CD14-positive monocyte (primary cell): ENCODE results near the gene PI4KA. TPM values are rescaled to one million over a fixed set of nuclear protein-coding genes. Genes with fewer than 3 reads are reported as not detected.

Source experiments
- DNase-seq, 3 donors: peaks; one replicate each; pipeline ENCODE4 v3.0.0-alpha.2; 2011 to 2022
- H2AFZ ChIP-seq: 2 replicates; pipeline ENCODE4 v1.6.0; 2012; ENCODE audit warnings: mild to moderate bottlenecking, low read depth, low read length, inconsistent platforms; ENCODE audit not compliant: insufficient read depth, poor library complexity, severe bottlenecking
- H3K27ac ChIP-seq, 2 donors: 1 replicate in 1 of 2; 2 replicates in 1 of 2; pipeline ENCODE4 v1.5.1; 2012 to 2013; ENCODE audit warnings: low read length in 2 of 2, control low read depth in 1 of 2, inconsistent platforms in 1 of 2, low read depth in 1 of 2, mild to moderate bottlenecking in 1 of 2
- H3K27me3 ChIP-seq, 2 donors: one replicate each; pipeline versions ENCODE4 v1.6.0 to v1.6.1; 2011 to 2013; ENCODE audit warnings: low read length in 2 of 2; ENCODE audit not compliant: control insufficient read depth in 2 of 2, insufficient read depth in 2 of 2
- H3K36me3 ChIP-seq, 2 donors: replicated peaks in 1 of 2; 1 replicate in 1 of 2; 2 replicates in 1 of 2; pipeline versions ENCODE4 v1.5.1 to v1.6.1; 2012 to 2013; ENCODE audit warnings: low read length in 2 of 2, control low read depth in 1 of 2, inconsistent platforms in 1 of 2, mild to moderate bottlenecking in 1 of 2; ENCODE audit not compliant: insufficient read depth in 2 of 2, control insufficient read depth in 1 of 2
- H3K4me1 ChIP-seq, 2 donors: 1 replicate in 1 of 2; 2 replicates in 1 of 2; pipeline versions ENCODE4 v1.5.1 to v1.6.1; 2012 to 2013; ENCODE audit warnings: low read length in 2 of 2, control low read depth in 1 of 2, inconsistent platforms in 1 of 2, mild to moderate bottlenecking in 1 of 2, moderate library complexity in 1 of 2; ENCODE audit not compliant: insufficient read depth in 2 of 2, control insufficient read depth in 1 of 2
- H3K4me2 ChIP-seq: replicated peaks from 2 replicates; pipeline ENCODE3; 2012; ENCODE audit warnings: low read length, moderate library complexity, mild to moderate bottlenecking; ENCODE audit not compliant: poor library complexity, severe bottlenecking; ENCODE audit errors: extremely low read depth
- H3K4me3 ChIP-seq, 3 experiments: fragments of 200-600 bp in 1 of 3; sonication (generic) in 1 of 3; replicated peaks in 1 of 3; 1 replicate in 2 of 3; 2 replicates in 1 of 3; pipeline ENCODE4 v1.5.1; 2011 to 2013; ENCODE audit warnings: low read length in 3 of 3, mild to moderate bottlenecking in 3 of 3, control low read depth in 2 of 3, low read depth in 2 of 3, inconsistent platforms in 1 of 3, moderate library complexity in 1 of 3
- H3K79me2 ChIP-seq: 2 replicates; pipeline ENCODE4 v1.6.0; 2012; ENCODE audit warnings: mild to moderate bottlenecking, control low read depth, inconsistent platforms, low read length, moderate library complexity; ENCODE audit not compliant: insufficient read depth
- H3K9ac ChIP-seq: 2 replicates; pipeline ENCODE4 v1.6.0; 2017; ENCODE audit warnings: low read length, mild to moderate bottlenecking; ENCODE audit not compliant: insufficient read depth, poor library complexity, severe bottlenecking
- H3K9me3 ChIP-seq, 2 donors: replicated peaks in 1 of 2; 1 replicate in 1 of 2; 2 replicates in 1 of 2; pipeline versions ENCODE4 v1.5.1 to v1.6.1; 2012 to 2013; ENCODE audit warnings: low read length in 2 of 2, control low read depth in 1 of 2; ENCODE audit not compliant: control insufficient read depth in 1 of 2, insufficient read depth in 1 of 2
- H4K20me1 ChIP-seq: 2 replicates; pipeline ENCODE4 v1.6.0; 2012; ENCODE audit warnings: mild to moderate bottlenecking, low read length, control low read depth, moderate library complexity; ENCODE audit not compliant: insufficient read depth
- H3K27ac Mint-ChIP-seq, 7 donors: one replicate each; pipeline ENCODE4 v1.8.0; 2020; ENCODE audit warnings: mild to moderate bottlenecking in 7 of 7, mixed read lengths in 7 of 7, moderate library complexity in 6 of 7, inconsistent platforms in 2 of 7
- H3K27me3 Mint-ChIP-seq, 3 donors: one replicate each; pipeline ENCODE4 v1.8.0; 2021 to 2022; ENCODE audit warnings: low read depth in 3 of 3, mild to moderate bottlenecking in 3 of 3, mixed read lengths in 3 of 3, moderate library complexity in 3 of 3, inconsistent platforms in 1 of 3
- H3K36me3 Mint-ChIP-seq, 2 donors: one replicate each; pipeline ENCODE4 v1.8.0; 2020; ENCODE audit warnings: mixed read lengths in 2 of 2, inconsistent platforms in 1 of 2, mild to moderate bottlenecking in 1 of 2
- H3K4me1 Mint-ChIP-seq: one replicate; pipeline ENCODE4 v1.8.0; 2020; ENCODE audit warnings: mild to moderate bottlenecking, mixed read lengths
- H3K4me3 Mint-ChIP-seq, 2 donors: one replicate each; pipeline ENCODE4 v1.8.0; 2020; ENCODE audit warnings: mild to moderate bottlenecking in 2 of 2, mixed read lengths in 2 of 2, moderate library complexity in 1 of 2
- H3K9me3 Mint-ChIP-seq, 7 donors: one replicate each; pipeline ENCODE4 v1.8.0; 2020 to 2022; ENCODE audit warnings: mixed read lengths in 7 of 7, mild to moderate bottlenecking in 6 of 7, moderate library complexity in 6 of 7, inconsistent platforms in 2 of 7
- WGBS: methylation state at CpG from one replicate; pipeline ENCODE4 v1.1.5; 2013; ENCODE audit warnings: missing lambda C conversion rate; ENCODE audit not compliant: insufficient coverage; 5-methylcytosine and 5-hydroxymethylcytosine counted together
- intact Hi-C, 2 donors: fragments of 100-400 bp; cut with micrococcal nuclease; formaldehyde crosslinking; loops; one replicate each; pipeline versions ENCODE4 v1.15.0 to v1.15.1; 2023
- polyA plus RNA-seq, 3 donors: library from polyadenylated mRNA; depleted of rRNA in 1 of 3; unstranded in 2 of 3; stranded (reverse) in 1 of 3; fragments of 300-500 nt in 2 of 3; fragments of >200 nt in 1 of 3; fragmentation: Illumina TruSeq in 2 of 3; gene quantifications; 1 replicate in 2 of 3; 2 replicates in 1 of 3; pipeline ENCODE4 v1.2.3, GENCODE V29; 2012 to 2021
- TF ChIP-seq, protein P1 (sequence below): fragments of 200-600 bp; IDR thresholded peaks from one replicate; pipeline ENCODE4 v1.8.0; 2022; ENCODE audit warnings: antibody characterized with exemption, mild to moderate bottlenecking

Gene PI4KA
- polyA plus RNA-seq, 3 donors = 22.8 to 74.4 (median 38.2) TPM

- intact Hi-C loops = no loop called here
- peaks cover 52 to 69% of the 10 kb centered on the region in 2 donors for H3K36me3 Mint-ChIP-seq
- no peaks in the 10 kb centered on the region for H3K79me2 ChIP-seq
- no peak overlapping the region for H3K9ac ChIP-seq
- H4K20me1 ChIP-seq = no peaks in the 10 kb centered on the region
- H3K27ac ChIP-seq = no peak overlapping the region
- no peak overlapping the region for H3K4me3 Mint-ChIP-seq
- peaks cover 56 to 66% of the 10 kb centered on the region in 2 donors for H3K36me3 ChIP-seq
- WGBS = 81% methylated on average over 6 of the region's 29 CpGs
- H3K4me3 ChIP-seq = no peak overlapping the region
- H3K9me3 Mint-ChIP-seq = no peaks in the 10 kb centered on the region
- no peak for DNase-seq
- H3K4me1 ChIP-seq = no peaks in the 10 kb centered on the region
- no peak overlapping the region for H3K4me2 ChIP-seq
- TF ChIP-seq, protein P1, sequence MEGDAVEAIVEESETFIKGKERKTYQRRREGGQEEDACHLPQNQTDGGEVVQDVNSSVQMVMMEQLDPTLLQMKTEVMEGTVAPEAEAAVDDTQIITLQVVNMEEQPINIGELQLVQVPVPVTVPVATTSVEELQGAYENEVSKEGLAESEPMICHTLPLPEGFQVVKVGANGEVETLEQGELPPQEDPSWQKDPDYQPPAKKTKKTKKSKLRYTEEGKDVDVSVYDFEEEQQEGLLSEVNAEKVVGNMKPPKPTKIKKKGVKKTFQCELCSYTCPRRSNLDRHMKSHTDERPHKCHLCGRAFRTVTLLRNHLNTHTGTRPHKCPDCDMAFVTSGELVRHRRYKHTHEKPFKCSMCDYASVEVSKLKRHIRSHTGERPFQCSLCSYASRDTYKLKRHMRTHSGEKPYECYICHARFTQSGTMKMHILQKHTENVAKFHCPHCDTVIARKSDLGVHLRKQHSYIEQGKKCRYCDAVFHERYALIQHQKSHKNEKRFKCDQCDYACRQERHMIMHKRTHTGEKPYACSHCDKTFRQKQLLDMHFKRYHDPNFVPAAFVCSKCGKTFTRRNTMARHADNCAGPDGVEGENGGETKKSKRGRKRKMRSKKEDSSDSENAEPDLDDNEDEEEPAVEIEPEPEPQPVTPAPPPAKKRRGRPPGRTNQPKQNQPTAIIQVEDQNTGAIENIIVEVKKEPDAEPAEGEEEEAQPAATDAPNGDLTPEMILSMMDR = no peak
- peaks cover 0 to 4% (median 0%) of the 10 kb centered on the region in 3 donors for H3K27me3 Mint-ChIP-seq
- H3K4me1 Mint-ChIP-seq = no peaks in the 10 kb centered on the region
- no peak overlapping the region for H2AFZ ChIP-seq
- H3K9me3 ChIP-seq = no peaks in the 10 kb centered on the region
- H3K27me3 ChIP-seq = no peaks in the 10 kb centered on the region
- peak overlapping the region in 1 of 7 donors; percentile 33 for H3K27ac Mint-ChIP-seq
Observed at GRCh38 chr22:20727118-20728015, 131.2 kb downstream of the PI4KA start.

DNA sequence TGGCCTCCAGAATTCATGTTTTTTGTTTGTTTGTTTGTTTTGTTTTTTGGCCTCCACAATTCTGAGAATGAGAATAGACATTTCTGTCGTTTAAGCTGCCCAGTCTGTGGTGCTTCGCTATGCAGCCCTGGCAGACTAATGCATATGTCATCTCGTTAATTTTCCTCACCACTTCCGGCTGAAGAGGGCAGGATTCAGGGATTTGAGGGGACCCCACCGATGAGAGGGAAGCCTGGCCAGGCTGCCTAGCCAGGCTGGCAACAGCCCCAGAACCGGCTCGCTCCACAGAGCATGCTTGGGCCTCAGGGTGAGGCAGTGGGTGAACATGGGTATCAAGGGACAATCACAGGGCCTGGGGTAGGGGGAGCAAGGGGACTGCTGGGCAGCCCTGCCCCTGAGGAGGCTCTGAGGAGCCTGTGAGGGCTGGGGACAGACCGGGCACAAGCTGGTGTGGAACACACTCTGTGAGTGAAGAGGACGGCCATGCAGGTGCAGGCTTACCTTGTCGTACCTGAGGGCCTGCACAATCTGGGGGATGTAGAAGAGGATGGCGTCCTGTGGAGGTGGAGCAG lies 132.5 kb downstream of the PI4KA start:
- H3K27ac ChIP-seq = no peak overlapping the region
- 95% methylated on average over 11 of the region's 11 CpGs for WGBS
- peak overlapping the region in 1 of 7 donors; percentile 38 for H3K27ac Mint-ChIP-seq
- no peak overlapping the region for H3K4me2 ChIP-seq
- TF ChIP-seq, protein P1 = no peak
- intact Hi-C loops = no loop called here
- no peak overlapping the region for H3K9ac ChIP-seq
- no peak overlapping the region for H3K4me3 ChIP-seq
- peaks cover 0 to 4% (median 0%) of the 10 kb centered on the region in 3 donors for H3K27me3 Mint-ChIP-seq
- no peaks in the 10 kb centered on the region for H3K79me2 ChIP-seq
- H3K9me3 Mint-ChIP-seq = no peaks in the 10 kb centered on the region
- H3K36me3 Mint-ChIP-seq = peaks cover 56 to 67% of the 10 kb centered on the region in 2 donors
- H3K9me3 ChIP-seq = no peaks in the 10 kb centered on the region
- H4K20me1 ChIP-seq = no peaks in the 10 kb centered on the region
- no peak overlapping the region for H2AFZ ChIP-seq
- DNase-seq = no peak
- H3K4me1 ChIP-seq = no peaks in the 10 kb centered on the region
- H3K4me3 Mint-ChIP-seq = no peak overlapping the region
- no peaks in the 10 kb centered on the region for H3K27me3 ChIP-seq
- peaks cover 6% of the 10 kb centered on the region for H3K4me1 Mint-ChIP-seq
- peaks cover 53 to 73% of the 10 kb centered on the region in 2 donors for H3K36me3 ChIP-seq
